ENCODE results near the gene OR52I2.

Gene OR52I2

DNA sequence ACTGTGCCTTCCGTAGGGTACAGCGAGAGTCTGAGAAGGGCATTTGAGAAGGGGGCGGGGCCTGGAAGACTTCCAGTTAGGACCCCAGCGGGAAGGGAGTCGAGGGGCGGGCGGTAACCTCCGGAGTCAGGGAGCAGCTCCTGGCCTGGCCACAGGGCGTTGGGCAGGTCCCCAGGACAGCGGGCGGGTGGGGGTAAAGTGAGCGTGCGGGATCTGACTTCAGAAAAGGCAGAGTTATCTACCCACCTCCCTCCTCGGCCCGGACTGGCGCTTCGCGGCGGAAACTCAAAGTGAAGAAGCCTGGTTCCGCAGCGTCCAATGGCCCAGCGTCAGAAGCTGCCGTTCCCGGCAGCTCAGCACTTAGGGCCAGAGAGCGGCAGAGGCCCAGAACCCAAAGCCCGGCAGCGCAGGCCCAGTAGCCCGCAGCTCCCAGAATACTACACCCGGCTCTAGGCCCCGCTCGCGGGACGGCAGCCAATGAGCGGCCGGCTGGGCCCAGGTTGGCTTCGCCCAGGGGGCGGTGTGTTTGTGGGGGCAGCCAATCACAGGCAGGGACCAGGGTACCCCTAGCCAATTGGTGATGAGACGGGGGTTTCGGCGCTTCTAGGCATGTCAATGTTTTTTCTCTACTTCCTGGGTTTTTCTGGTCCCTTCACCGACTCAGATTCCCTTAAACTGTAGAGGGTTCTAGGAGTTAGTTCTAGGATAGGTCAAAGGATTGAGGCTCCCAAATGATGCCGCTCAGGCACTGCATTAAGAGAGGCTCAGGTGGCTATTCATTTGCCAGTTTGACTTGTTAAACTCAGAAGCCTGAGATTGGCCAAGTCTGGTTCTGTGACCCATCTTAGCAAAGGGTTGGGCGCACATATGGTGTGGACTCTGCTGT, 26.5 kb downstream of the OR52I2 start, which contains the start of gene TRIM68:
TSS of gene TRIM68 (minus strand) at position 451 of the 886 bp plus-strand sequence. CDS start 2,727 bp downstream, outside the sequence.
- in situ Hi-C loops (cut with HindIII; ENCODE audit: low sequenced_read_pairs): no loop called here

- in situ Hi-C loops (cut with HindIII; ENCODE audit: low sequenced_read_pairs): no loop called here
Measured at GRCh38 chr11:4610258-4610935, 28.9 kb downstream of the OR52I2 start.

- in situ Hi-C loops (cut with HindIII; ENCODE audit: low sequenced_read_pairs): no loop called here
Measured at GRCh38 chr11:4611986-4612385, 30.4 kb downstream of the OR52I2 start.

DNA sequence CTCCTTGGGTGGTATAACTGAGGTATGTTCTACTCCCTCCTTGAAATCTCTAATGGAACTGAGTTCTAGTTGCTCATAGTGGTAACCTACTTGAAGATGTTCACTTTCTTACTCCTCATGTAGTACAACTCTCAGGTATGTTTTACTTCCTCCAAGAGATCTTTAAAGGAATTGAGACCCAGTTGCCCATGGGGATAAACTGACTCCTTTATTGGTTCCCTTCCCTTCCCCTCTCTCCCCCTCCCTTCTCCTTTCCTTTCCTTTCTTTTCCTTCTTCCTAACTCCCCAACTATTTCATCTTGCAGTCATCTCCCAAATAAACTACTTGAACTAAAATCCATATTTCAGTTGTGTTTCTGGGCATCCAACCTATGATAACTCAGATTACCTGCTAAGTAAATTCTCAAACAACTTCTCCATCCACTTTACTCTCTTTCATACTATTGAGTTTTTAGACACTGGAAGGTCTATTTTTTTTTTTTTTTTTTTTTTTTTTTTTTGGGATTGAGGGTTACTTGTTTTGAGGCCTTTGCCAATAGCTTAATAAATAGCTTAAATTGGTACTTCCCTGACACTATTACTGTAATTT, 34.4 kb downstream of the OR52I2 start:
- in situ Hi-C loops (cut with HindIII; ENCODE audit: low sequenced_read_pairs): no loop called here

GRCh38 chr11:4619514-4619913, 38.0 kb downstream of the OR52I2 start:
- in situ Hi-C loops (cut with HindIII; ENCODE audit: low sequenced_read_pairs): no loop called here

DNA sequence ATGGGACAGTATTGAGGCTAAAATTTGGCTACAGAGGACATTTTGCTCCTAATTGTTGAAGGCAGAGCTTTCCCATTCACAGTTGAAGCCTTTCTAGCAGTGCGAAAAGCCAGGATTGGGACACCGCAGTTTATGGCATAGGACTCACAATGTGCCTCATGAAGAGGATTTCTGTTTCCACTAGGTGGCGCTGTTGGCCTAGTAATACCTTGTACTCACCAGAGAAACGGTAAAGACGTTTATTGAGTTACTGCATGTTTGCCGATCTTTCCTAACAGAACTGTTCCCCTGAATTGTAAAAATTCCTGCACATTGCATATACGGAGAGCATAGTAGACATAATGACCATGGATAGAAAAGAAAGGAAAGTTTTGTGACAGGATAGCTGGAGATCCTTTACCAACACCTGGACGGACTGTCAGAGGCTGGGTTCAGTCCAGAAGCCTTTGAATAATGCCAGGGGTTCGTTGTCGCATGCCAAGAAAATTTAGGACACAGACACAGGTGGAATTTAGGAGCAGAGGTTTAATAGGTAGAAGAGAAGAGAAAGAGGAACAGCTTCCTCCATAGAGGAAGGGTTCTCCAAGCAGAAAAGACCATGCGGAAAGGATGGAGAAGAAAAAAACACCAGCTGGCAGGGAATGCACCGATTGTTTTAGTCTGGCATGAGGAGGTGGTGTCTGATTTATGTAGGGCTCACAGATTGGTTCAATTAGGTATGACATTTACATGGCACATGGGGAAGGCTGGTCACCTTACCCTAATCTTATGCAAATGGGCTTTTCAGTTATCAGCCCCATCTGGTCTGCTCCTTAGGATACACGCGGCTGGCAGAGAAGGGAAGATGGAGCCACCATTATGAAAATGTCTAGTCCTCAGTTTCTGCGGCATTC, 44.9 kb downstream of the OR52I2 start:
- in situ Hi-C loops (cut with HindIII; ENCODE audit: low sequenced_read_pairs): no loop called here

DNA sequence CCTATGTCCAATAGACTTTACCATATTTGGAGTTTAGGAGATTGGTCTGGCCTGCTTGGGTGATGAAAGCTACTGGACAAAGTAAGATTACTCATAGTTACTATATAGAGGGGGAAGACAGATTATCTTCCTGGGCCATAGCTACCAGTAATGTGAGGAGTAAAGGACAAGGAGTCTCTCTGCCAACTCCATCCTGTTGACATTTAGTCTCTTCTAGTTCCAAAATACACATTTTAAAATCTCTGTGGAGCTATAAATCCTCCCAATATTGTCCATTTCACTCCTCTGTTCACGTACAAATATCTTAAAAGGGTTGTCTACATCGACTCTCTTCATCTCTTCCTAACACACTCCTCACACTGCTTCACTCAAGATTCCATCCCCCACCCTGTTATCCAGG, 54.6 kb downstream of the OR52I2 start:
- in situ Hi-C loops (cut with HindIII; ENCODE audit: low sequenced_read_pairs): no loop called here

DNA sequence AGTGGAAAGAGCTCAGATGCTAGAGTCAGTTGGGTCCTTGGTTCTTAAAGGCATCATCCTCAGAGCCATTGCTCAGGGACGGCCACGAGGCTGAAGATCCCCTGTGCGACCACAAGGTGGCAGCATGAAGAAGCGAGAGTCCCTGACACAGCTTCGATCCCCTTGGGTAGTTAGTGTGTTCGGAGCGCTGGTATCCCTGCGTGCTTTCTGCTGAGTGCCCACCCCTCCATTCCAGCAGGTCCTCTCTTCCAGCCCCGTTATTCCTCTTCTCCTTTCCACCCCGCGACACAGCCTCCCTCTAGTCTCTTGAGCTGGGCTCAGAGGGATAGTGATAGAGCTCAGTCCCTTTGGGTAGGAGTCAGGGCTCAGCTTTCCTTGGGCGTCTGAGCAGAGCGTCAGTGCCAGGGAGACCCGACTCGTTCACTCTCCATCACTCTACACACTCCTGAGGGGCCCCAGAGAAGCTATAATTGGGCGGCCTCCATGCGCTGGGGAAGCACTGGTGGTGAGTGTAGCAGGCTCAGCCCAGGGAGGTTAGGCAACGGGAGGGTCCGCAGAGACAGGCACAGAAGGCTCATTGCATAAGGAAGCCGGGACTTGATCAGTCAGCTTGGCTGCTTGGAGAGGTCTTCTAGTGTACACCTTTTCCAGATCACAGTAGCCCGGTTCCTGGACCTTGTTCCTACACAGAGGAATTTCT, 55.6 kb downstream of the OR52I2 start, which contains the start of gene OR51D1:
TSS of gene OR51D1 (plus strand) at position 516 of the 700 bp plus-strand sequence. CDS start 2,314 bp downstream, outside the sequence.
- in situ Hi-C loops (cut with HindIII; ENCODE audit: low sequenced_read_pairs): no loop called here

DNA sequence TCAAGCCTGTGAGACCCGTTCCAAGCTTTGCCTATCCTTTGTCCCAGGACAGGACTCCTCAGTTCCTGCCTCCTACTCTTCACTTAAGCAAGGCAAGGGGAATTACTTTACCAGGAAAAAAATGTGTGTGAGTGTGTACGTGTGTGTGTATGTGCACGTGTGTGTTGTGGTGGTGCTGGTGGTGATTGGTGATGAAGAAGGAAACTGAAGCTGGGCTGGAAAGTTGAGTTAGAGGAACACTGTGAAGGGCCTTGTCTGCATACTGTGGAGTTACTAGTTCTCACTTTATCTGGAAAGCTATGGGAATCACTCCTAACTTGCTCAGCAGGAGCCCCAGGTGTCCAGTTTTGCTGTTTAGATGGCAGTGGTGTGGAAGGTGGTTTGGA, 56.1 kb downstream of the OR52I2 start:
- in situ Hi-C loops (cut with HindIII; ENCODE audit: low sequenced_read_pairs): no loop called here

DNA sequence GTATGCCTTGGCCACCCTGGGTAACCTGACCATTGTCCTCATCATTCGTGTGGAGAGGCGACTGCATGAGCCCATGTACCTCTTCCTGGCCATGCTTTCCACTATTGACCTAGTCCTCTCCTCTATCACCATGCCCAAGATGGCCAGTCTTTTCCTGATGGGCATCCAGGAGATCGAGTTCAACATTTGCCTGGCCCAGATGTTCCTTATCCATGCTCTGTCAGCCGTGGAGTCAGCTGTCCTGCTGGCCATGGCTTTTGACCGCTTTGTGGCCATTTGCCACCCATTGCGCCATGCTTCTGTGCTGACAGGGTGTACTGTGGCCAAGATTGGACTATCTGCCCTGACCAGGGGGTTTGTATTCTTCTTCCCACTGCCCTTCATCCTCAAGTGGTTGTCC, 58.4 kb downstream of the OR52I2 start:
- in situ Hi-C loops (cut with HindIII; ENCODE audit: low sequenced_read_pairs): no loop called here

GRCh38 chr11:4641501-4641900, 60.0 kb downstream of the OR52I2 start:
- in situ Hi-C loops (cut with HindIII; ENCODE audit: low sequenced_read_pairs): no loop called here

DNA sequence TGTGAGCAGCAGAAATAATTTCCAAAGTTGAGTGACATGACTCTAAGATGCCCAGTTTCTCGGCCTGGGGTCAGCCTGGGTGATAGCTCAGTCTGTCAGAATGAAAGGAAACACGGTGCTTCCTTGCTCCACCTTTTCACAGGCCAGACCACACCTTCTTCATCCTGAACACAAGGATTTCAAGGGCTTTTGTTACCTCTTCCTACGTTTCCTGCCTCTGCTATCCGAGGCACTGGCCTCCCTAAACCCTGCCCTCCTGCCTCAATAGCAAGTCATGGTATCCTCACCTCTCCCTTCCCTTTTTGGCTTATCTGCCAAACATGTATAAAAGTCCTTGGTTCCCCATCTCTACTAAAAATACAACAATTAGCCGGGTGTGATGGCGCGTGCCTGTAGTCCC, 60.5 kb downstream of the OR52I2 start:
- in situ Hi-C loops (cut with HindIII; ENCODE audit: low sequenced_read_pairs): no loop called here
